Dendritic cell treated with granulocyte-macrophage colony-stimulating factor and Interleukin-4, amounts not matched to agents 40 ng/mL and 50 ng/mL, for 4 days (primary cell): ENCODE measurements around the gene PHACTR1.
"Not testable (repeated sequence)": the region's sequence is repeated elsewhere in the genome, so short reads cannot be mapped to it uniquely, and the experiment has no call there.

ENCODE experiments used
- H3K27ac Mint-ChIP-seq: one replicate; pipeline ENCODE4 v1.8.0; 2022; ENCODE audit warnings: mild to moderate bottlenecking, mixed read lengths
- H3K27me3 Mint-ChIP-seq: one replicate; pipeline ENCODE4 v1.8.0; 2022; ENCODE audit warnings: mild to moderate bottlenecking, mixed read lengths
- H3K36me3 Mint-ChIP-seq: one replicate; pipeline ENCODE4 v1.8.0; 2022; ENCODE audit warnings: low read depth, mixed read lengths
- H3K4me1 Mint-ChIP-seq: one replicate; pipeline ENCODE4 v1.8.0; 2022; ENCODE audit warnings: low read depth, mixed read lengths
- H3K4me3 Mint-ChIP-seq: one replicate; pipeline ENCODE4 v1.8.0; 2022; ENCODE audit warnings: mild to moderate bottlenecking, moderate library complexity, mixed read lengths
- H3K9me3 Mint-ChIP-seq: one replicate; pipeline ENCODE4 v1.8.0; 2022; ENCODE audit warnings: mixed read lengths
- intact Hi-C: fragments of 100-400 bp; cut with micrococcal nuclease; formaldehyde crosslinking; loops from one replicate; pipeline ENCODE4 v1.15.0; 2022

PHACTR1 gene

DNA sequence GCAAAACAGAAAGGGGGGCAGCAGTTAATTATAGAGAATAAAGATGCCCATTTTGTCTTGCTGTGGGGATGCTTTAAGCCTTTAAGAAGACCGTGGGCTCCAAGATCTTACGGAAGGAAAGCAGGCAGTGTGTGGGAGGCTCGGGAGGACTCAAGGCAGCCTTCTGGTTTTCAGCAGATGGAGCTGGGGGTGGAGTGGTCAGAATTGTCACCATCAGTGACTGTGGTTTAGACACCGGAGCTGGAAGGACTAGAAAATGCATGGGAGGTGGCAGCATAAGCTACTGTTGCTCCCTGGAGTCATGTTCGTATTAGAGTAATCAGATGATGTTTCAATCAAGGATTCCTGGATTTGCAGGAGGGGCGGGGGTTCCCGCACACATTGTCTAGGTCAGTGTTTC, 3.7 kb downstream of the PHACTR1 start:
- H3K27ac Mint-ChIP-seq, result no peak overlapping the region

DNA sequence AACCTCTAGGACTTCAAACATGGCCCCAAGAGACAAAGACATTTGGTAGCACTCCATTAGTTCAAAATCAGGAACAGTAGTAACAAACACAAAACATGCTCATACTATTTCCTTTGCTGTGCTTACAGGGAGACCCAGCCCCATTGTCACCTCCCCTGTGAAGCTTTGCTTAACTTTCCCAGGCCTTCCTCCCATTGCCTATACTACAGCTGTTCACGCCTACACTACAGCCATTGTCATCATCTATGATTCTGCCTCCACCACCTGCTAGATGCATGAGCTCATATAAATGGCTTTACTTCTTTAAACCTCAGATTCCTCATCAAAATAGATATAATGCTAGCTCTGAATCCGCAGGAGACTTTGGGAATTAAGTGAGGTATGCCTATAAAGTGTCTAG, 8.7 kb downstream of the PHACTR1 start:
- Mint-ChIP-seq H3K36me3 (no peaks in the 10 kb centered on the region), H3K9me3 (no peaks in the 10 kb centered on the region), H3K4me1 (no peaks in the 10 kb centered on the region), H3K4me3 (no peak overlapping the region), H3K27me3 (peaks cover 3% of the 10 kb centered on the region), H3K27ac (no peak overlapping the region)
- intact Hi-C loops, result no loop called here

More for the DNA sequence above, 3.7 kb downstream of the PHACTR1 start:
- H3K4me3 Mint-ChIP-seq, result no peak overlapping the region
- H3K36me3 Mint-ChIP-seq, result no peaks in the 10 kb centered on the region
- H3K9me3 Mint-ChIP-seq, result no peaks in the 10 kb centered on the region
- intact Hi-C loops, result no loop called here
- H3K27me3 Mint-ChIP-seq, result peaks cover 4% of the 10 kb centered on the region
- H3K4me1 Mint-ChIP-seq, result no peaks in the 10 kb centered on the region

DNA sequence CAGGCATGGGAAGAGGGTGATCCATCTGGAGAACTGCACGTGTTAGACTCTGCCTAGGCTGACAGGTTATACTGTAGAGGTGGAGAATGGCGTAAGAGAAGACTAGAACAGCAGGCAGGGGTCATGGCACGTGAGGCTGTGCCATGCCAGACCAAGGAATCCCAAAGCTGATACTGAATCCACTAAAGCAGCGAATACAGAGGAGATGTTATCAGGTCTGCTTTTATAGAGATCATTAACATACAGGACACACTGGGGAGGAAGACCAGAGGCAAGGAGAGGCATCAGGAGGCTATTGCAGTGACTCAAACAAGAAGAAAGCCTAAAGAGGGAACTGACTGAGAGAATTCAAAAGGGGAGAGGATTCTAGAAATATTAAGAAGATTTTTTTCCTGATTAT, 12.9 kb downstream of the PHACTR1 start:
- H3K4me3 Mint-ChIP-seq, result no peak overlapping the region
- peaks cover 2% of the 10 kb centered on the region for H3K27me3 Mint-ChIP-seq
- H3K9me3 Mint-ChIP-seq, result peaks cover 1% of the 10 kb centered on the region
- intact Hi-C loops, result no loop called here
- no peaks in the 10 kb centered on the region for H3K4me1 Mint-ChIP-seq
- H3K36me3 Mint-ChIP-seq, result no peaks in the 10 kb centered on the region
- H3K27ac Mint-ChIP-seq, result no peak overlapping the region

- intact Hi-C loops, H3K4me3 Mint-ChIP-seq, H3K4me1 Mint-ChIP-seq, H3K27ac Mint-ChIP-seq, H3K36me3 Mint-ChIP-seq, H3K27me3 Mint-ChIP-seq: not testable (repeated sequence)
- peaks cover 13% of the 10 kb centered on the region for H3K9me3 Mint-ChIP-seq
Observed at GRCh38 chr6:12730809-12731208, 14.2 kb downstream of the PHACTR1 start.

GRCh38 chr6:12733876-12734275, 17.3 kb downstream of the PHACTR1 start:
- Mint-ChIP-seq H3K27ac (no peak overlapping the region), H3K36me3 (no peaks in the 10 kb centered on the region), H3K9me3 (peaks cover 13% of the 10 kb centered on the region), H3K4me1 (no peaks in the 10 kb centered on the region), H3K4me3 (no peak overlapping the region), H3K27me3 (peaks cover 2% of the 10 kb centered on the region)
- intact Hi-C loops, result no loop called here

DNA sequence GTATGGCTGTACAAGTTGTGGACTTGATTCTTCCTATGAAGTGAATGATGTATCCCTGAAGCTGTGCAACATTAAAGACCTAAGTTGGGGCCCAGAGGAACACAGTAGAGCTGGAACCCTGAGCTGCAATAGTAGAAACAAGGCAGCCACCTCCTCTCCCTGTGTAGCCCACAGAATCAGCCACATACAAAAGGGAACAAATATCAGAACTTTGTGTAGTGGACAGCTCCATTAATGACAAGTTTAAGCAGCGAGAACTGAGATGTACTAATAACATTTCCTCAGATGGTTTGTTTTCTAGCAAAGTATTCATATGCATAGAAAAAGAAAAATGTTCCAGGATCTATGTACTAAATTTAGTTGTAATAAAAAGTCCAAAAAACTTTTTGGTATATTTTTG, 19.2 kb downstream of the PHACTR1 start:
- no peak overlapping the region for H3K4me3 Mint-ChIP-seq
- no peaks in the 10 kb centered on the region for H3K4me1 Mint-ChIP-seq
- no peaks in the 10 kb centered on the region for H3K36me3 Mint-ChIP-seq
- H3K27me3 Mint-ChIP-seq, result no peaks in the 10 kb centered on the region
- H3K9me3 Mint-ChIP-seq, result peaks cover 13% of the 10 kb centered on the region
- H3K27ac Mint-ChIP-seq, result no peak overlapping the region
- intact Hi-C loops, result no loop called here

DNA sequence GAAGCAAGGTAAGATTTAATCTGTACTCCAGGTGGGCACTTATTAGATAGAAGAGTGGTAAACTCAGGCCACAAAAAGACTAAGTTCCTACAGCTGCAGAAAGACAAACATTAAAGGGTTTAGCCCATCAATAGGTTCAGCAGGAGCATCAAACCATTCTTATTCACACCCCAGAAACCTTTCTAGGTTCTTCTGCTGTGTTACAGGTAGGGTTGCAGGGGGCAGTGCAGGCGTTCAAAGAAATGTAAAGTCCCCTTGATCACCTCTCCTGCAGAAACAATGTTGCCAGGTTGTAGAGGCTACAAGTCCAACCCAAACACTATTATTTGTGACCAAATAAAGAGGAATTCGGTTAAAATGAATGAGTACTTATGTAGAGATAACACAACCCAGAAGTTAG, 31.8 kb downstream of the PHACTR1 start:
- H3K4me3 Mint-ChIP-seq, result no peak overlapping the region
- H3K27me3 Mint-ChIP-seq, result peaks cover 52% of the 10 kb centered on the region
- H3K9me3 Mint-ChIP-seq, result no peaks in the 10 kb centered on the region
- no peaks in the 10 kb centered on the region for H3K36me3 Mint-ChIP-seq
- no peak overlapping the region for H3K27ac Mint-ChIP-seq
- intact Hi-C loops, result no loop called here
- peaks cover 5% of the 10 kb centered on the region for H3K4me1 Mint-ChIP-seq

DNA sequence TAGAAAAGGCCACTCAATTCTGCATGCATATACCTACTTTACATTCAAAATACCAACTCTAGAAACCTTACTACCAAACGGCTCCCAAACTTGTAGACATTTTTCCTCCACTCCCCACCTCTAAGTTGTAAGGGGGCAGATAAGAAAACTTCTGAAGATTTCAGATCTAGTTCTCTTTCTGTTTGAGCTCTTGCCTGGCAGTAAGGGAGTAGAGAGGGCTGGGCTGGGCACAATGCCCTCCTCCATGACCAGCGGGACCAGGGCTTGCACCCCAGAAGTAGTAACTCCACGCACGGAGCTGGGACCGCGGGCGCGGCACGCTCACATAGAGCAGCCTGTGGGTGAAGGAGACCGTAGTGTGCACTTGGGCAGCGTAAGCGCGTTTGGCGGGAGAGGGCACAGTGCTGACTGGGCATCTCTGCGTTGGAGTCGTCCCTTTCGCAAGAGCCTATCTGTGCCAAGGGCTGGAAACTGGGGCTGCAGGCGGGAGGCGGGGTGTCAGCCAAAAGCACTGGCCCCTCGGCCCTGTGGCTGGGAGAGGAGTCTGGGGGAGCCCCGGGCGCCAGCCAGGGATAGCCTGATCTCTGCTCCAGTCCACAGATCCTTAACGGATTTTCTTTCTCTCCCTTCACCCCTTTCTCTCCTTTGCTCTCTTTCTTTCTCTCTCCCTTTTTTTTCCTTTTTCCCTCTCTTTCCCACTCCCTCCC, 32.4 kb downstream of the PHACTR1 start:
- intact Hi-C loops, result no loop called here
- Mint-ChIP-seq H3K4me3 (no peak overlapping the region), H3K27me3 (peaks cover 52% of the 10 kb centered on the region)

GRCh38 chr6:12749531-12750379, 33.2 kb downstream of the PHACTR1 start:
- H3K27me3 Mint-ChIP-seq, result peaks cover 52% of the 10 kb centered on the region
- H3K4me3 Mint-ChIP-seq, result no peak overlapping the region

More for the DNA sequence above, 32.4 kb downstream of the PHACTR1 start:
- H3K9me3 Mint-ChIP-seq, result no peaks in the 10 kb centered on the region
- H3K4me1 Mint-ChIP-seq, result peaks cover 5% of the 10 kb centered on the region
- H3K27ac Mint-ChIP-seq, result no peak overlapping the region
- no peaks in the 10 kb centered on the region for H3K36me3 Mint-ChIP-seq

DNA sequence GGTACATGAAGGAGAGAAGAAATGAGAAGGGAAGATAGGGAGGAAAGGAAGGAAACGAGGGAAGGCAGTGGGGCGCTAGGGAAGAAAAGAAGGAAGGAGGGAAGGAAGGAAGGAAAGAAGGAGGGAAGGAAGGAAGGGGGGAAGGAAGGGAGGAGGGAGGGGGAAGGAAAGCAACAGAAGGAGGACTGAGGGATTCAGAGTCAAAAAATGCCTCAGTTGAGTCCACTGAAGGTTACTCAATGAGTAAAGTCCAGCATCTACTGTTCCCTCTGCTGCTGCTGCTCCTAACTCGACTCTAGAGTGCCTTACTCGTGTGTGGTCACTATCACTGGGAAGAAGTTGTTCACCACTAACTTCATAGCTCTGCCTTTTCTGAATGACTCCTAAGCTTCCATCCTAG, 33.8 kb downstream of the PHACTR1 start:
- H3K27me3 Mint-ChIP-seq, result peaks cover 50% of the 10 kb centered on the region
- intact Hi-C loops, result no loop called here
- H3K27ac Mint-ChIP-seq, result no peak overlapping the region
- no peaks in the 10 kb centered on the region for H3K36me3 Mint-ChIP-seq
- no peaks in the 10 kb centered on the region for H3K9me3 Mint-ChIP-seq
- peaks cover 5% of the 10 kb centered on the region for H3K4me1 Mint-ChIP-seq
- H3K4me3 Mint-ChIP-seq, result no peak overlapping the region

More at GRCh38 chr6:12749531-12750379, 33.2 kb downstream of the PHACTR1 start:
- Mint-ChIP-seq H3K27ac (no peak overlapping the region), H3K36me3 (no peaks in the 10 kb centered on the region), H3K9me3 (no peaks in the 10 kb centered on the region), H3K4me1 (peaks cover 5% of the 10 kb centered on the region)
- intact Hi-C loops, result no loop called here

DNA sequence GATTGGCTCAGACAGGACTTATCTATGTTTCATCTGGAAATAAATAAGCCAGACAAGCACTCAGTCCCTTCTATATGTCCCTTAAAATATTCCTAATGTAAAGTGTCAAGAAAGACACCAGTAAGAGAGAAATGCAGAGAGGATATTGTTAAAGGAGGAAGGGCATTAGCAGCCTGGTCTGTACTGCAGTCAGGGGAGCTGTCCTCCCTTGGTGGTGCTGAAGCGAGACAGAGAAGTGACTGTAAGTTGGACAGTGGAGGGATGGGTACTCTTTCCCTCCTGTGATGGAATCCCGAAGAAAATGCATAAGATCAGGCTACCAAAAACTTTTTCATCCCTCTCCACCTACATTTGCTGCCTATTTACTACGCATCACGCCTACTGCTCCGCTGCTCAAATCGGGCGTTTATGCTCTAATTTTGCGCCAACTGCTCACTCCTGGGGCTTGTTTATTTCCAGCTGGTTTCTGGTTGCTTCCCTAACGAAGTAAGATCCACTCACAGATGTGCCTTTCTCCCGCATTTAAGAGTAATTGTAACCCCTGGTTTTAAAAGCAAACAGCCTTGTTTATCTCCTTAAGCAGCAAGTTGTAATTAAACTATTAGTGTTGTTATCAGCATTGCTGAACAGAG, 35.2 kb downstream of the PHACTR1 start:
- Mint-ChIP-seq H3K36me3 (no peaks in the 10 kb centered on the region), H3K27me3 (peaks cover 47% of the 10 kb centered on the region), H3K27ac (no peak overlapping the region), H3K4me1 (peaks cover 5% of the 10 kb centered on the region), H3K4me3 (no peak overlapping the region), H3K9me3 (no peaks in the 10 kb centered on the region)
- intact Hi-C loops, result no loop called here

DNA sequence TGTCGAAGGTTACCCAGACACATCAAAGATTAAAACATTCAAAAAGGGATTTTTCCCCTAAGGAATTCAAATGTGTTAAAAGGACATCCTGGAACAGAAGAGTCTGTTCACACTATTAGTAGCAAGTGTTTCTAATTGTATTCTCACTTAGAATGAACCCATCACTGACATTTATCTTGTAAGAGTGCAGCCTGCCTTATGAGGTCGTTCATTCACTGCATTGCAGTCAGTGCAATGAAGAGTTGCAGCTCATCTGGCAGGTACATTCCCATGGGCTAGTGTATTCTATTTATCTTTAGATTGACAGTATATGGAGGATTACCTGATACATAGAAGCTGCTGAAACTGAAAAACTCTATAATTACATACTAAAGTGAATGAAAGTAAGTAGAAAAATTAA, 36.5 kb downstream of the PHACTR1 start:
- peaks cover 5% of the 10 kb centered on the region for H3K4me1 Mint-ChIP-seq
- H3K9me3 Mint-ChIP-seq, result no peaks in the 10 kb centered on the region
- H3K36me3 Mint-ChIP-seq, result no peaks in the 10 kb centered on the region
- peaks cover 38% of the 10 kb centered on the region for H3K27me3 Mint-ChIP-seq
- intact Hi-C loops, result no loop called here
- H3K27ac Mint-ChIP-seq, result no peak overlapping the region
- H3K4me3 Mint-ChIP-seq, result no peak overlapping the region

- no peak overlapping the region for H3K27ac Mint-ChIP-seq
- H3K4me3 Mint-ChIP-seq, result no peak overlapping the region
- intact Hi-C loops, result no loop called here
- no peaks in the 10 kb centered on the region for H3K4me1 Mint-ChIP-seq
- no peaks in the 10 kb centered on the region for H3K9me3 Mint-ChIP-seq
- peaks cover 8% of the 10 kb centered on the region for H3K27me3 Mint-ChIP-seq
- no peaks in the 10 kb centered on the region for H3K36me3 Mint-ChIP-seq
Observed at GRCh38 chr6:12760226-12760625, 43.7 kb downstream of the PHACTR1 start.

- Mint-ChIP-seq H3K9me3 (no peaks in the 10 kb centered on the region), H3K4me1 (no peaks in the 10 kb centered on the region), H3K27me3 (peaks cover 8% of the 10 kb centered on the region), H3K36me3 (no peaks in the 10 kb centered on the region), H3K27ac (no peak overlapping the region), H3K4me3 (no peak overlapping the region)
- intact Hi-C loops, result no loop called here
Observed at GRCh38 chr6:12760911-12761310, 44.3 kb downstream of the PHACTR1 start.
